ENCODE data around the gene HSFX2.
"Not testable (repeated sequence)": the region's sequence is repeated elsewhere in the genome, so short reads cannot be mapped to it uniquely, and the experiment has no call there.

The HSFX2 gene

DNA sequence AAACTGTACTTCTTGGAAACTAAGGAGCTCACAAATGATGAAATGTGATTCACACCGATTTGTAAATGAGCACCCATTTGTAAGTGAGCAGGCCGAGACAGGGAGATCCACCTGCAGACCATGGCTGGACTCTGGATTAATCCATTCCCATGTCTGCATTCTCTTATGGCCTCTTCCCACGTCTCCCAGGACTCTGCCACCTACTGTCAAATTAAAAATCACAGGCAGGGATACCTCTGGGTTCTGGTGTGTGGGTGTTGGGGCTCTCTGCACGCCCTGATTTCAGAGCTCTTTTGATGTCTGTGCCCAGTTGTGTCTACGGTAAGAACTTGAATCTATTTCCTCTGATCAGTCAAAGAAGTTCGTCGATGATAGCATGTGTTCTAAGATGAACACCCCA lies 4.1 kb downstream of the HSFX2 start:
- DNase-seq (ENCODE audit: low read depth in 2 of 2) = not testable (repeated sequence)

DNA sequence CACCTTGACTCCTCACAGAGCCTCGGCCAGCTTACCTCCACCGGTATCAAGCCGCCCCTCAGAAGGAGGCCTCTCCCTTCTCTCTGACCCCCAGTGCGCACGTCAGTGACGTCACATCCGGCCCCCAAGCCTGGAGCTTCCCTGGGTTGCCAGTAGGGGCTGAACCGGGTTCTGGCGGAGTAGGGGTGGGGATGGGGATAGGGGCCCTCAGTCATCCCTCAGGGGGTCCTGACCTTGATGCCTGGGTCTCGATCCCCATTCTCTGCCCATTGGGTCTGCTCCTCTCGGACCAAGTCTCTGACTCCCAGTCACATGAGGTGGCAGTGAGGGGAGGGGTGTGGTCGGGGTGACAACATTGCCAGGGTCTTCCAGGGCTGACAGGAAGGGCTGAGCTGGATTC lies 7.8 kb downstream of the HSFX2 start, which contains the start of gene MAGEA9B:
MAGEA9B (minus strand) TSS at position 101 of the 400 bp plus-strand sequence. CDS start 4,280 bp downstream, outside the sequence.
- DNase-seq (ENCODE audit: low read depth in 2 of 2) = not testable (repeated sequence)

DNA sequence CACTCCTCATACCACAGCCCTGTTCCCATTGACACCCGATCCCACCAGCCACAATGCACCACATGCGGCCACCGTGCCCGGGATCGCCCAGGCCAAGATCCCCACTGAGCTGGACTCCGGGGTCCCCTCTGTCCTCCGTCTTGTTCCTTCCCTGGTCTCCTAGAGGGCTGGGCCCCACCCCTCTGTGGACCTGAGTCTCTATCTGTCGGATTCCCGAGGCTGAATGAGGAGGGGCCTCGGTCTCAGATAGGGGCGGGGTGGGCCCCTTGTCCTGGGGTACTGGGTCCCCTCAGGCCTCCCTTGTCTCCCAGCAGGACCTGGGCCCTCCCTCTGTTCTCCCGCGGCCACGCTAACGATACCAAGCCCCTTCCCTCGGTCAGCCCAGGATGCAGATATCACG lies 9.5 kb downstream of the HSFX2 start:
- DNase-seq (ENCODE audit: low read depth in 2 of 2) = not testable (repeated sequence)

DNA sequence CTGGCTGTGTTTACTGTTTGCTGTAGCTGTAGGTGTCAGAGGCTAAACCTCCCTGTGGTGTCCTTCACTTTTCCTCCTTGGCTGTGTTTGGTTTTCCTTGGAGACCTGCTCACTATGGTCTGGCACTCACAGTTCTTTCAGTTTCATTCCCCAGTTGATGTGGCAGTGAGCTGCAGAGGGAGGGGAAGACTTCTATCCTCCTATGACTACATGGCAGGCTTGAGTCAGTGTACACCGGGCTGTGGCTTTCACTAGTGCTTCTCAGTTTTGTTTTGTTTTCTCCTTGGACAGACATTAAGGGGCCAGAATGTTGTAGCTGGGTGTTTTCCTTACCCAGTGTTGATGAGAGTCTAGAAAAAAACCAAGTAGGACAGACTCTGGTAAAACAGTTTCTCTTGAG lies 21.7 kb downstream of the HSFX2 start:
- DNase-seq (ENCODE audit: low read depth in 2 of 2) = not testable (repeated sequence)

DNA sequence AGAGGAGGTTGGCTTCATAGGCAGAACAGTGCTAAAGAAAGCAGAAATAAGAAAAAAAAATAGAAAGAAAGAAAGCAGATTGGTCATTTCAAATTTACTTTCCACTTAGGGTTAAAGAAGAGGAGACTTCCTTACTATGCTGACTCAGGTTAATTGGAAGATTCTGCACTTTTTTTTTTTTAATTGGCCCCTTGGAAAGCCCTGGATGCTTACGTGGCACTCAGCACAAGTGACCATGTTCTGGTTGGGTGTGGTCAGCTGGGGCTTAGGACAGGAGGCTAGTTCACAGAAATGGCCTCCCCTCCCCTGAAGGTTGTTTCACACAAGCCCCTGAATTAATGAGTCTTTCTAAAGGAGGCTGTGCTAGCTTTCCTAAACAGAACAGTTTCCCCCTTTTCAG lies 22.4 kb downstream of the HSFX2 start:
- no peak for DNase-seq (ENCODE audit: low read depth in 2 of 2)

DNA sequence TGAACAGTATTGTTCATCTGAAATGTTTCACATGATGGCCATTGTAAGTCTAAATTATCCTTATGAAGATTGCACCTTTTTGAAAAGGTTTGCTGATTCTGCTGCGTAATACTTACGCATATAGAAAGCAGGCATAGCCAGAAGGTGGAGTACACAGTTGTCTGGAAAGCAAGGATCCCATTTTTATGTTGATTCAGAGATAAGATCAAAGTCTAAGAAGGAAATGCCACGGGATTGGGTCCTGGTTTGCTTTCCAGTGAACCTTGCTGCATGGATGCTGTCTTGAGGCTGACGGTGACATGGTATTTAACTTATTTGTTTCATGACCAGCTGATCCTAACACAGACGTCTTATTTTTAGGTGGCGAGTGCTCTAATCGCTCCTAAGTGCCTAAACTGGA lies 23.3 kb downstream of the HSFX2 start:
- DNase-seq (ENCODE audit: low read depth in 2 of 2) = no peak

DNA sequence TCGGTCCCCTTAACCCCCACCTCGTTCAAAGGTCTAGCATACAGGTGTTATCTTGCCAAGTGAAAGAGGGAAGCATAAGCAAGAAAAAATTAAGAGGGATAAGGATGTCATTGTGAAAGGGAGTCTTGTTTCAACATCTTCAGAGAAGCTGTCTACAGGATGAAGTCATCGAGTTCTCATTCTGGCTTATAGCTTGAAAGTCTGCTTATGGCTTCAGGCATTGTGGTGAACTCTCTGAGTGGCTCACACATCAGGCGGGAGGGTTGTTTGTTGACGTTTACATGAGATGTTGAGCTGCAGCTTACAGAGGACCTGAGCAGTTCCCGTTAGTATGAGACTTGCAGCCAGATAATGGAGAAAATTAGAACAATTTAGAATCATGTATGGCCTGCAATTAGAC lies 24.4 kb downstream of the HSFX2 start:
- DNase-seq (ENCODE audit: low read depth in 2 of 2) = no peak

DNA sequence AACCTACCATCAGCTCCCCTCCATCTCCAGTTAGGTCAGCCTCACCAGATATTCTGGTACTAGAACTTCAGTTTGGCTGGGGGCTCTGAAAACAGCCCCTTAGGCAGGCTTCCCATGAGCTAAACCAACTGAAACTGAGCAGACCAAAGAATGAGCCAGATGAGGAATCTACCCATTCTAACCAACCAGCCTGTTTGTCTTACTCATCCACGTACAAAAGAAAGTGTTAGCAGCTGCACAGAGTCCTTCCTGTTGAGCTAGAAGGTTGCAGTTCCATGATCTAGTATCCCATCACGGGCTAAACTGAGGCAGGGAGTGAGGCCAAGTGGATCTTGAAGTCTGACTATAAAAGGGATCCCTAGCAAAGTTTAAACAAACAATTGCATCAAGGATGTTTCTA lies 25.3 kb downstream of the HSFX2 start:
- DNase-seq (ENCODE audit: low read depth in 2 of 2) = no peak

DNA sequence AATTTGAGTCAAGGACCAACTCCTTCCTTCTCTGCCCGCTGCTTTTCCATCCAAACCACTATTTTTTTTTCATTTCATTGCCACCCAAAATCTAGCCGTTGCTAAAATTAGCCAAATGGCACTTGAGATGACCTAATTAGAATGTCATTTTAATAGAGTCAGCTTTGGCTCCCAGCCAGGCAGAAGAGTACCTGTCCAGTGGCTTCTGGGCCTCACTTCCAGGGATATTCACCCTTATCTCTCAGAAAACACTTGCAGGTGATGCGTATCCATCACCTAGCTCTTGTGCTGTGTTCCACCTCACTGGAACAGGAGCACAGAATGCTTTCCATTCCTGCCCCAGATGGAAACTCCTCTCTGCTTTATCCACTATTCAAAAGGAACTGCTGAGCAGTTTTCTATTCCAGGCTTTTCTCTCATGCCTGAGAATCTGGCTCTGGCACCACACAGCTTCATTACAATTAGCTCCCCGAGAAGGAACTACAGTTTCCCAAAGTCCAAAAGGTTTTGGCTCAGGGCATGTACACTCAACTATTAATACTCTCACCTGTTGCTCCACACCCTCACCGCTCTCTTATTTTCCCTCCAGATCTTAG lies 26.3 kb downstream of the HSFX2 start:
- no peak for DNase-seq (ENCODE audit: low read depth in 2 of 2)

DNA sequence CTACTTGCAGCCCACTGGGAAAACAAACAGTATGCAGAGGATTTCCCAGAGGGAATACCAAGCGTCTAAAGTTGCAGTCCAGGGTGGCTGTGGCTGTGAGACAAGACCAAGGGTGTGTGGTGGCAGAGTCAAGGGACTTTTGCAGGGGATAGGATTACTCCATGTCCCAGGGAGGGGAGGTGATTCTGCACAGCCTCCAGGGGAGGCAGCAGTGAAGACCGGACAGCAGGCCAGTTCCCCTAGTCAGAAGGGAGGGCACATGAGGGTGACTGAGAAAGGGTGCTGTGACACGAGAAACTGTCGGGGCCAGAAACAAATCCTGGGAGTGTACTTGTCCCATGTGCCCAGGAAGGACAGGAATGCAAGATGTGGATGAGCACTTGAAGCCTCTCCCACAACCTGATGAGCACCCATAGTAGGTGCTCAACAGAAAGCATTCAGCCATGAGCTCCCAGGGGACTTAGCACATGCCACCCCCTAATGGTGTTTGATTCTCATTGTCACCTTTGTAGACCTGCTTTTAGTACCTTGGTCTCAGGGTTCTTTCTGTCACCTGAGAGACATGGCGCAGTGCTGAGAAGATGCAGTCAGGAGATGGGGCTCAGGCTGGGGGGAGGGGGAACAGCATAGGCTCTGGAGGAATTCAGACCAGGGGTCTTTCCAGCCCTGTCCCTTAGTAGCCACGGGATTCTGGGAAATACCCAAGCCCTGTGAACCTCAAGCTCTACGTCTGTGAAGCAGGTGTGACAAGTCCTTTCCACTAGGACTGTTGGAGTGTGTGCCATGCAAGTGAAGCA lies 27.3 kb downstream of the HSFX2 start:
- no peak for DNase-seq (ENCODE audit: low read depth in 2 of 2)

DNA sequence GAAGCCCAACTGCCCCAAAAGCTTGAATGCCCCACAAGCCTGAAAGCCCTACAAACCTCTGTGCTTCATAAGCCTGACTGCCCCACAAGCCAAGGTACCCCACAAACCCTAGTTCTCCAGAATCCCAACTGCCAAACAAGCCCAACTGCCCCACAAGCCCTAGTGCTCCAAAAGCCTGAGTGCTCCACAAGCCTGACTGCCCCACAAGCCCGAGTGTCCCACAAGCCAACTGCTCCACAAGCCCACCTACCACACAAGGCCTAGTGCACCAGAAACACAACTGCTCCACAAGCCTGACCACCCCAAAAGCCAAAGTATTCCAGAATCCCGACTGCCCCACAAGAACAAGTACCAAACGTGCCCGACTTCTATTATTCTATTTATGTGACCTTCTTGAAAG lies 31.8 kb downstream of the HSFX2 start:
- no peak for DNase-seq (ENCODE audit: low read depth in 2 of 2)

DNA sequence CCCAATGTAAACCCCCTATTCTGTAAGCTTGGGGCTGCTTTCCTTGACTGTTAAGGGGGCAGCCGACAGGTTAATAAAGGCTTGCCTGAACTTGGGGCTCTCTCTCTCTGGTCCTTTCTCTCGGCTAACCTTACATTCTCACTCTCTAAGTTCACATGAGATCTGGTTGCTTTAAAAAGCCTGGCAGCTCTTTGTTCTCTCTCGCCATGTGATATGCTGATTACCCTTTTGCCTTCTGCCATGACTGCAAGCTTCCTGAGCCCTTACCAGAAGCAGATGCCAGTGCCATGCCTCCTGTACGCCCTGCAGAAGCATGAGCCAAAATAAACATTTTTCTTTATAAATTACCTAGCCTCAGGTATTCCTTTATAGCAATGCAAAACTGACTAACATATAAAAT lies 39.9 kb downstream of the HSFX2 start:
- DNase-seq (ENCODE audit: low read depth in 2 of 2) = not testable (repeated sequence)

DNA sequence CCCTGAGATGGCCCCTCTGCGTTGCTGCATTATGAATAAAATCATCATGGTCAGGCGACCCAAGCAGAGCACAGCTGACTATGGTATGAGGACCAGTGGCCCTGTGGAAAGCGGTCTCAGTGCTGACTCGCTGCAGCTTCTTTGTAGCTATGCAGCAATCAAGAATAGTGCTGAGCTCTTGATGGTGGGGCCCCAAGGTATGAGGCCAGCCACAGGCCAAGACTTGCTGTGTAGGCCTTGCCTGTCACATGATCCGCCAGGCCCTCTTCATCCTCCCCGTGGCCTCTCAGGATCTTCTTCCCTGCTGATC lies 43.2 kb downstream of the HSFX2 start:
- not testable (repeated sequence) for DNase-seq (ENCODE audit: low read depth in 2 of 2)

DNA sequence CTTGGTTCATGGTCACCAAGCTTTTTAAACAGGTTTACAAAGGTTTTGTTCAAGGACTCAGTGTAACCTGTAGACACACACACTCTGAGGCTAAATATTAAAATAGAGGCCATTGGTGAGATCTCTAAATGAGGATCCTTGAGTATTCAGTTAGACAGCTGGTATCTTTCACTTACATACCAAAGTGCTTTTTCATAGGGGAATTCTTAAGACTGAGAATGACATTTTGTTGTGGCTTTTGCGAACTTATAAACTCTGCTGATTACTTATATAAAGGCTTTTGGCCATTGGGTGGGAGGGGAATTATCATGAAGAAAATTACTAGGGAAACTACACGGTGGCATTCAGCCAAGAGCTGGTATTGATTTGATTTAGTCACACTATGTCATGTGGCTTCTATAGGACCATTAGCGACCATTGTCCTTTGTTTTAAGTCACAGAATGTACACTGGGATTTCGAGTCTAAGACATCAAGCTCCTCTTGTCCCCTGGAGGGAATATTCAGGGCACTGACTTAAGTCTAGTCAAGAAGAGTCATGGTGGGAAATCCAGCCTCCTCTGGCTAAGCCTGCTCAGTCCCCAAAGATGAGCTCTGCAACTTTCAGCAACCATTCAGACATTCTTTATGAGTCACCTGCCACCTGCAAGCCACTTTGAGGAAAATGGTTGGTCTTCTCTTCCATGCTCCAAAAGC lies 43.7 kb downstream of the HSFX2 start:
- not testable (repeated sequence) for DNase-seq (ENCODE audit: low read depth in 2 of 2)

DNA sequence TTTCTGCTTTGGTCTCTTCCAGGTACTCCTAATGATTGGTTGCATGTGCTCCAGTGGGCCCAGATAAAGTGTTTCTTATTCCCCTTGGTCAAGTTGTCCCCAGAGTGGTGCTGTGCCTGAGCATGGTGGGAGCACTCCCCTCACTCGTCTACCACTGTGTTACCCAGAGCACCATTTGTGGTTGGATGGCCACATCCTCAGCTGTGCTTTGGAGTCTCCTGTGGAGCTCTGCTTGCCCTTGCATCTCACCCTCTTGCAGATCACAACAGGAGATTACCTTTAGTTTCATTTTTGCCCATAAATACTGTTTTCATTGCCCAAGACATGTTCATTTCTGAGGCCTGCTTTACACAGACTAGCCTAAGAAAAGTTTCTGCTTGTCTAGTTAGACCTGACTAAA lies 44.7 kb downstream of the HSFX2 start:
- DNase-seq (ENCODE audit: low read depth in 2 of 2) = not testable (repeated sequence)

DNA sequence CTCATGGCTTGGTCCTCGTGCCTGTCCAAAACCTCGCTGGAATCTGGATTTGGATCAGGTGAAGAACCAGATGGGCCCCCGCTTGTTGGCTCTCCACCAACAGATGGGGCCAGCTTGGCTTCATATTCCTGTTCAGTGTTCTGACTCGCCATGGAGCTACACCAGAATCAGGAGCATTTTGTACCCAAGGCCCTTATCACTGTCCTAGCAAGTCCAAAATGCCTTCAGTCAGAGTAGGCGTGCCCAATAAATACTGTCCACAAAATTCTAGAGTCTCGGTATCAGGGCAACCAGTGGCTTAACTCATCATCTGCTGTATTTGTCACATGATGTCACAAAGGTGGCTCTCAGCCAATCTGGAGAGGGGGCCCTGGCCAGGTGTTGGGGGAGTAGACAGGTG lies 45.4 kb downstream of the HSFX2 start, which contains the start of gene HSFX3:
HSFX3 (minus strand) TSS at position 224 of the 400 bp plus-strand sequence; CDS start at position 152, 72 bp downstream.
- not testable (repeated sequence) for DNase-seq (ENCODE audit: low read depth in 2 of 2)

DNA sequence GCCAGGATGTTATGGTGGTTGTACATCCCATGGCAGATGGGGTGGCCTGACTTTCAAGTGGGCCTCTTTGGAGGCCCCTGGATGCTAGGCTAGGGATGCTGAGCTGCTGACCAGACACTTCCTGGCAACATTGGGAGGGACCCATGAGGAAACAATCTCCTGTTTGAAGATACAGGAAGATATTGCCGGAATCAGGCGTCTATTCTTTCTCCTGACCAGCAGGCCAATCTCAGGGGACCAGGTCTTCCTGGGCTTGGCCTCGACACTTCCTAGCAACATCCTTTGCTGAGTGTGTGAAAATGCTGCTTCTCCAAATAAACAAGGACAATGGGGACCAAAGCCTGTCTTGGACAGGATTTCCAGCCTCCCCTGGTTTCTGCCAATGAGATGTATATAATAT lies 47.3 kb downstream of the HSFX2 start:
- not testable (repeated sequence) for DNase-seq (ENCODE audit: low read depth in 2 of 2)

DNA sequence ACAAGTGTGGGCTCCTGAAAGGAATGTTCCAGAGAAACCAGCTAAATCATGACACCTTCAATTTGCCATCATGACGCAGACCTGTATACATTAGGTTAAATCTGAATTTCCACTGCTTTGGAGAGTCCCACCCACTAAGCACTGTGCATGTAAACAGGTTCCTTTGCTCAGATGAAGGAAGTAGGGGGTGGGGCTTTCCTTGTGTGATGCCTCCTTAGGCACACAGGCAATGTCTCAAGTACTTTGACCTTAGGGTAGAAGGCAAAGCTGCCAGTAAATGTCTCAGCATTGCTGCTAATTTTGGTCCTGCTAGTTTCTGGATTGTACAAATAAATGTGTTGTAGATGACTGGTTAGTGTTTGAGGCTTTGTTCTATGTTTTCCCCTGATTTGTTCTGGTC lies 48.2 kb downstream of the HSFX2 start:
- not testable (repeated sequence) for DNase-seq (ENCODE audit: low read depth in 2 of 2)

DNA sequence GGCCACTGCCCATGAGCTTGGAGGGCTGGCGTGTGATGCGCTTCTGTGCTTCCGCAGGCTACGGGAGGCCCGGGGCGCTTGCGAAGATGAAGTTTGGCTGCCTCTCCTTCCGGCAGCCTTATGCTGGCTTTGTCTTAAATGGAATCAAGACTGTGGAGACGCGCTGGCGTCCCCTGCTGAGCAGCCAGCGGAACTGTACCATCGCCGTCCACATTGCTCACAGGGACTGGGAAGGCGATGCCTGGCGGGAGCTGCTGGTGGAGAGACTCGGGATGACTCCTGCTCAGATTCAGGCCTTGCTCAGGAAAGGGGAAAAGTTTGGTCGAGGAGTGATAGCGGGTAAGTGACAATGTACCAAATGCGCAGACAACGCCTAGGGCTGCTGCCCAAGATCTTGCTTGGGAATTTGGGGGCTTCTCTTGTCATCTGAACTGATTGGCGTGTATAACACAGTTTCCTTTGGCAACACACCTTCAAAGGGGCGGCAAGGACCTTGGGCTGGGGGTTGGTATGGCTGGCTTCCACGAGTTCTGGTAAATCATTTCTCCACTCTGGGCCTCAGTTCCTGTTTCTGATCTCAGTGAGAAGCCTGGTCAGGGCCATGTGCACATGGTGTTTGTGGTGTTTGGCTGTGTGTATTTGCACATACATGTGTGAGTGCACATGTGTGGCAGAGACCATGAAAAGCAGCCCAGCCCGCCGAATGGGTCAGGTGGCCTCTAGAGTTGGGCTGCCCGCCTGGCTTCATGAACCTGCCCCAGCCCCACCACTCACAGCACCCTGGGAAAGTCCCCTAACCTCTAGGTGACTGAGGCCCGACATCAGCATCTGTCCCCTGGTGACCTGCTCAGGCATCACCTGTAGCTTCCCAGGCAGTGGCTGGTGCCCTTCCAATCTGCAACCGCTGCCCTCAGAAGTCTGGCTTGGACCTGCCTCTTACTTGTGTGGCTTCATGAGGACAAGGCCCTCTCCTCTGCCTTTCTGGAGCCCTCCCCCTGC lies 49.3 kb downstream of the HSFX2 start:
- not testable (repeated sequence) for DNase-seq (ENCODE audit: low read depth in 2 of 2)
